Esophagus squamous epithelium (tissue), 5 donors: ENCODE data around the gene TRIM42. TPM values are rescaled to one million over a fixed set of nuclear protein-coding genes. Genes with fewer than 3 reads are reported as not detected.
A peak's percentile ranks its signal among the peaks of the same experiment; 100 is the strongest.

Experiments
- DNase-seq: peaks from one replicate; lab custom pipeline; 2025; lab: John Stamatoyannopoulos, UW
- H3K27ac ChIP-seq, 4 donors: fragments of 200-600 bp; sonication (generic); one replicate each; pipeline ENCODE4 v1.5.1; 2016 to 2019; ENCODE audit warnings: mild to moderate bottlenecking in 1 of 4
- H3K27me3 ChIP-seq, 4 donors: fragments of 200-600 bp; sonication (generic); 1 replicate in 3 of 4; 2 replicates in 1 of 4; pipeline versions ENCODE4 v1.5.1 to v1.6.0; 2017 to 2021; ENCODE audit warnings: antibody characterized with exemption in 1 of 4
- H3K36me3 ChIP-seq, 3 donors: fragments of 200-600 bp; sonication (generic); one replicate each; pipeline ENCODE4 v1.5.1; 2016 to 2019
- H3K4me1 ChIP-seq, 3 donors: fragments of 200-600 bp; sonication (generic); one replicate each; pipeline ENCODE4 v1.5.1; 2017 to 2019
- H3K4me3 ChIP-seq, 4 donors: fragments of 200-600 bp; sonication (generic); 1 replicate in 3 of 4; 2 replicates in 1 of 4; pipeline ENCODE4 v1.5.1; 2016 to 2019; ENCODE audit warnings: mild to moderate bottlenecking in 2 of 4, moderate library complexity in 1 of 4
- H3K9me3 ChIP-seq, 3 donors: fragments of 200-600 bp; sonication (generic); one replicate each; pipeline ENCODE4 v1.5.1; 2016 to 2019
- POLR2A ChIP-seq, 4 donors: fragments of 450-650 bp; IDR thresholded peaks; one replicate each; pipeline ENCODE4 v1.6.1; 2017; ENCODE audit warnings: antibody characterized with exemption in 4 of 4, mild to moderate bottlenecking in 4 of 4, moderate library complexity in 3 of 4
- WGBS, 2 donors: methylation state at CpG; one replicate each; pipeline ENCODE4 v1.1.5; 2018; 5-methylcytosine and 5-hydroxymethylcytosine counted together
- intact Hi-C: fragments of 100-400 bp; cut with DNase I; formaldehyde crosslinking; loops from one replicate; pipeline ENCODE4 v1.15.0; 2022
- total RNA-seq, 4 donors: library from RNA; depleted of rRNA; stranded (reverse); fragments of >200 nt; gene quantifications; one replicate each; pipeline ENCODE4 v1.1.0, GENCODE V29; 2016
- TF ChIP-seq, protein P1 (sequence below), 6 experiments: fragments of 450-650 bp in 4 of 6; fragments of 200-600 bp in 2 of 6; sonication (generic) in 2 of 6; IDR thresholded peaks; one replicate each; pipeline ENCODE4 v1.5.1; 2016 to 2019; ENCODE audit warnings: antibody characterized with exemption in 6 of 6, mild to moderate bottlenecking in 4 of 6, moderate library complexity in 4 of 6
- donor health status: DM: yes; HTN: yes; CAD: no.

The TRIM42 gene
- total RNA-seq, 4 donors from 2014 or later, result not detected

GRCh38 chr3:140715035-140715434 lies 37.2 kb downstream of the TRIM42 start:
- 44 to 54% methylated on average over 10 of the region's 10 CpGs for WGBS, 2 donors

DNA sequence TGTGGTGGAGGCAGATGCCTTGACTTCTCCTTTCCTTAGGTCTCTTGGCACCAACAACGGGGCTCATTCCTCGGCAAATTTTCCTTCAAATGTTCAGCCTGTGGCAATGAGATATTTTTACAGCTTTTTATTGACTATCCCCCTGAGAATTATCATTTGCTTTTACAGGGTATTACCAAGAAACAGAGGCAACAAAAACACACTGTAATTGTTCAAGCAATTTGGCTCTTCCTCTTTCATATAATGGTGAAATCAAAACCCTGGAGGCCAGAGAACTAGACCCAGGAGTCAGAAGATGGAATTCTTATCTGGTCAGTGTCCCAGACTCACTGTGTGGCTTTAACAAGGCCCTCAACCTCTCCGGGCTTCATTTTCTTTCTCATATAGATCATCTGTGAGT lies 40.1 kb downstream of the TRIM42 start:
- H3K36me3 ChIP-seq, result no peaks in the 10 kb centered on the region
- H3K4me3 ChIP-seq, result no peak overlapping the region
- TF ChIP-seq POLR2A (IDR thresholded peaks at IDR 0.05), result no peak
- TF ChIP-seq, protein P1, sequence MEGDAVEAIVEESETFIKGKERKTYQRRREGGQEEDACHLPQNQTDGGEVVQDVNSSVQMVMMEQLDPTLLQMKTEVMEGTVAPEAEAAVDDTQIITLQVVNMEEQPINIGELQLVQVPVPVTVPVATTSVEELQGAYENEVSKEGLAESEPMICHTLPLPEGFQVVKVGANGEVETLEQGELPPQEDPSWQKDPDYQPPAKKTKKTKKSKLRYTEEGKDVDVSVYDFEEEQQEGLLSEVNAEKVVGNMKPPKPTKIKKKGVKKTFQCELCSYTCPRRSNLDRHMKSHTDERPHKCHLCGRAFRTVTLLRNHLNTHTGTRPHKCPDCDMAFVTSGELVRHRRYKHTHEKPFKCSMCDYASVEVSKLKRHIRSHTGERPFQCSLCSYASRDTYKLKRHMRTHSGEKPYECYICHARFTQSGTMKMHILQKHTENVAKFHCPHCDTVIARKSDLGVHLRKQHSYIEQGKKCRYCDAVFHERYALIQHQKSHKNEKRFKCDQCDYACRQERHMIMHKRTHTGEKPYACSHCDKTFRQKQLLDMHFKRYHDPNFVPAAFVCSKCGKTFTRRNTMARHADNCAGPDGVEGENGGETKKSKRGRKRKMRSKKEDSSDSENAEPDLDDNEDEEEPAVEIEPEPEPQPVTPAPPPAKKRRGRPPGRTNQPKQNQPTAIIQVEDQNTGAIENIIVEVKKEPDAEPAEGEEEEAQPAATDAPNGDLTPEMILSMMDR (IDR thresholded peaks at IDR 0.05), result no peak
- no peaks in the 10 kb centered on the region for H3K27me3 ChIP-seq
- 86 to 87% methylated on average over 3 of the region's 3 CpGs for WGBS, 2 donors
- peaks cover 6 to 17% (median 7%) of the 10 kb centered on the region in 3 donors for H3K4me1 ChIP-seq
- no peak overlapping the region for H3K27ac ChIP-seq
- intact Hi-C loops, result no loop called here
- no peaks in the 10 kb centered on the region for H3K9me3 ChIP-seq
- no peak for DNase-seq

More at GRCh38 chr3:140715035-140715434, 37.2 kb downstream of the TRIM42 start:
- no peaks in the 10 kb centered on the region for H3K36me3 ChIP-seq
- H3K4me1 ChIP-seq, result peaks cover 6 to 17% (median 7%) of the 10 kb centered on the region in 3 donors
- H3K27me3 ChIP-seq, result no peaks in the 10 kb centered on the region
- intact Hi-C loops, result no loop called here
- H3K27ac ChIP-seq, result peak overlapping the region in 2 of 4 donors; percentile 60 to 68
- no peak for TF ChIP-seq POLR2A (IDR thresholded peaks at IDR 0.05)
- TF ChIP-seq, protein P1 (IDR thresholded peaks at IDR 0.05), result no peak
- no peaks in the 10 kb centered on the region for H3K9me3 ChIP-seq
- H3K4me3 ChIP-seq, result no peak overlapping the region
- DNase-seq, result no peak

DNA sequence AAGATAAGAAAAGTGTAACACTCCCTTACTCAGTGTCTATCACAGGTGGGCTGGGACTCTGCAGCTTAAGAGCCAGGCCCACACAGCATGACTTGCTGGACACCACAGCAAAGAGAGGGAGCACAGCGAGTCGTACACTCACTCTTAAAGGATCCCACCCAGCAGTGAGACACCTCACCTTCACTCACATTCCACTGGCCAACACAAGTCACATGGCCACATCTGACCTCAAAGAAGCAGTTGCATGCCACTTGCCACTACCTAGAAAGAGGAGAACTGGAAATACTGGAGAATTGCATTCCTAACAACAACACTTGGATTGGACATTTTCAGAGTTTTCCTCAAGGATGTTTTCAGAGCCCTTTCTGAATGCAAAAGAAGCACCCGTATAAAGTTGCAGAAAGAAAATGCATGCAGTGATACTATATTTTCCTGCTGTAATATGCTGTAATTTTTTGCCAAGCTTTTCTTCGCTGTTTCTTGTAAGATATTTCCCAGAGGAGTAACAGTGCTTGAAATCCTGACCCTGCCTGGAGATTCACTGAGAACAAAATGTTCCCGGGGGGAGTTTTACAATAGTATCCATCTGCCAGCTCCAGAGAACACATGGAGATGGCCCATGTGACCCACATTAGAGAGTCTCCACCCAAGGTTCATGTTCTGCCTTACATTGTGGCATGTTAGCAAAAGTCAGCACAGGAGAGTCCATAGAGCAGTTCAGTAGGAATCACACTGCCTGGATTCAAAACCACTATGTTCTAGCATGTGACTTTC lies 42.2 kb downstream of the TRIM42 start:
- TF ChIP-seq, protein P1 (IDR thresholded peaks at IDR 0.05), result no peak
- TF ChIP-seq POLR2A (IDR thresholded peaks at IDR 0.05), result no peak
- DNase-seq, result no peak
- 69 to 87% methylated on average over 5 of the region's 5 CpGs for WGBS, 2 donors
- Histone ChIP-seq H3K9me3 (no peaks in the 10 kb centered on the region), H3K4me3 (no peak overlapping the region), H3K4me1 (peaks cover 6 to 12% (median 7%) of the 10 kb centered on the region in 3 donors), H3K36me3 (no peaks in the 10 kb centered on the region), H3K27me3 (no peaks in the 10 kb centered on the region), H3K27ac (peak overlapping the region in 2 of 4 donors; percentile 25 to 33)
- intact Hi-C loops, result no loop called here

GRCh38 chr3:140723576-140723975 lies 45.7 kb downstream of the TRIM42 start:
- 50 to 63% methylated on average over 1 to 3 of the region's 3 CpGs for WGBS, 2 donors
- DNase-seq, result no peak
- Histone ChIP-seq H3K27me3 (peaks cover 0 to 13% (median 0%) of the 10 kb centered on the region in 4 donors), H3K4me1 (no peaks in the 10 kb centered on the region), H3K36me3 (no peaks in the 10 kb centered on the region), H3K27ac (no peak overlapping the region), H3K4me3 (no peak overlapping the region), H3K9me3 (no peaks in the 10 kb centered on the region)
- no peak for TF ChIP-seq POLR2A (IDR thresholded peaks at IDR 0.05)
- TF ChIP-seq, protein P1 (IDR thresholded peaks at IDR 0.05), result no peak
- intact Hi-C loops, result no loop called here
